ENCODE results near the gene SIRPB2.

DNA sequence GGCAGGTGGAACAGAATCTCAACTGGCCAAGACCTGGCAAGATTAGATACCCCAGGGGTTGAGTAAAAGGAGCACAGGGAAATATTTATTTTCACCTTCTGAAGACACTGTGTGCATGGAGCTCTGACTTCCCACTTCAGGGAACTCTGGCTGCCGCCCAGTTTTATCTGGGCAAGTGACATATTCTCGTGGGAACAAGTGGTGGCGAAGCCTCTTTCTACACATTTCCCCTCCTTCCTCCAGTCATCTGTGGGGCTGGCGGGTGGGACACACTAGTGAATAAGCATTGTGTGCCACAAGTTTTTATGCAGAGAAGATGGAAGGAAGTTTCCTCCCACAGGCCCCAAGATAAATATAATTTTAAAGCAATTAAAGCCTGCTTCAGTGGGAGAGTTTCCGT is 48.1 kb downstream of the SIRPB2 start:
- TF ChIP-seq, protein P1, sequence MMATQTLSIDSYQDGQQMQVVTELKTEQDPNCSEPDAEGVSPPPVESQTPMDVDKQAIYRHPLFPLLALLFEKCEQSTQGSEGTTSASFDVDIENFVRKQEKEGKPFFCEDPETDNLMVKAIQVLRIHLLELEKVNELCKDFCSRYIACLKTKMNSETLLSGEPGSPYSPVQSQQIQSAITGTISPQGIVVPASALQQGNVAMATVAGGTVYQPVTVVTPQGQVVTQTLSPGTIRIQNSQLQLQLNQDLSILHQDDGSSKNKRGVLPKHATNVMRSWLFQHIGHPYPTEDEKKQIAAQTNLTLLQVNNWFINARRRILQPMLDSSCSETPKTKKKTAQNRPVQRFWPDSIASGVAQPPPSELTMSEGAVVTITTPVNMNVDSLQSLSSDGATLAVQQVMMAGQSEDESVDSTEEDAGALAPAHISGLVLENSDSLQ (IDR thresholded peaks at IDR 0.05), result no peak
- TF ChIP-seq HDGF (IDR thresholded peaks at IDR 0.05; ENCODE audit: borderline replicate concordance) (no peak), CTBP1 (IDR thresholded peaks at IDR 0.05; ENCODE audit: borderline replicate concordance) (no peak), ARNT (IDR thresholded peaks at IDR 0.05) (no peak), FOXM1 (IDR thresholded peaks at IDR 0.05; ENCODE audit: borderline replicate concordance) (no peak), SUZ12 (IDR thresholded peaks at IDR 0.05) (no peak), ELF4 (IDR thresholded peaks at IDR 0.05) (no peak), NFRKB (IDR thresholded peaks at IDR 0.05) (no peak), BHLHE40 (IDR thresholded peaks at IDR 0.05; ENCODE audit: borderline replicate concordance) (no peak), FOXK2 (IDR thresholded peaks at IDR 0.05) (no peak)
